Subcutaneous adipose tissue (tissue), 4 donors: Measurements from ENCODE around the gene NGEF. TPM values are rescaled to one million over a fixed set of nuclear protein-coding genes. Genes with fewer than 3 reads are reported as not detected.

ENCODE experiments used
- CTCF ChIP-seq: fragments of 450-650 bp; IDR thresholded peaks from one replicate; pipeline ENCODE4 v1.5.1; 2016; ENCODE audit warnings: low read depth, mild to moderate bottlenecking, control low read depth, antibody characterized with exemption, moderate library complexity
- total RNA-seq, 4 donors: library from RNA; depleted of rRNA; stranded (reverse); fragments of >200 nt; gene quantifications; one replicate each; pipeline ENCODE4 v1.1.0, GENCODE V29; 2016

NGEF gene
- total RNA-seq, 4 donors from 2014 or later = 0.16 to 1.3 (median 0.17) TPM; not detected in 1

GRCh38 chr2:232876978-232877441, 136.0 kb downstream of the NGEF start:
- no peak for TF ChIP-seq CTCF

DNA sequence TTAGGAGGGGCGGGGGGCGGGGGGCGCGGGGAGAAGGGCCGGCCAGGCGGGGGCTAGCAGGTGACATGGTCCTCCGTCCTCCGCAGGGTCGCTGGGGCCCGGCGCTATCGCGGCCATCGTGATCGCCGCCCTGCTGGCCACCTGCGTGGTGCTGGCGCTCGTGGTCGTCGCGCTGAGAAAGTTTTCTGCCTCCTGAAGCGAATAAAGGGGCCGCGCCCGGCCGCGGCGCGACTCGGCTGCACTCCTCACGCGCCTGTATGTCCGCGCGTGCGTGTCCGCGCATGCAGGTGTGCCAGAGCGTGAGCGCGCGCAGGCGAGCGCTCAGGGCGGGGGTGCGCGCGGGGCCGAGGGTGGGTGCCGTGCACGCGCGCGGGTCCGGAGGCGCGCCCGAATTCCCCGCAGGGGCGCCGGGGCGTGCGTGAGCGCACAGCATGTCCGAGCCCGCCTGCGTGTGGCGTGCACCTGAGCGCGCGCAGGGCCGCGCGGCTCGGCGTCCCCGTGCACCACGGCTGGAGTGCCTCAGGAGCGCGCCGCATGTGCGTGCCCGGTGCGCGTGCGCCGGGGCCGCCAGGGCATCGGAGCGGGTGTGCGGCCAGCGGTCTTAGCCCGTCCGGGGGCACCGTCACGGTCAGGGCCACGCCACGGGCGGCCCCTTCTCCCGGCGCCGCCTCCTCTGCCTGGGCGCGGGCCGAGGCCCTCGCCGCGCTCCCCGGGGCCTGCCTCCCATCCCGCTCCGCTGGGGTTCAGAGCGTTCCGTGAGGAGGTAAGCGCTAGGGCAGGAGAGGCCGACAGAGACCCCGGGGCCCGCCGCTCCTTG, 136.7 kb downstream of the NGEF start:
- TF ChIP-seq CTCF = no peak

DNA sequence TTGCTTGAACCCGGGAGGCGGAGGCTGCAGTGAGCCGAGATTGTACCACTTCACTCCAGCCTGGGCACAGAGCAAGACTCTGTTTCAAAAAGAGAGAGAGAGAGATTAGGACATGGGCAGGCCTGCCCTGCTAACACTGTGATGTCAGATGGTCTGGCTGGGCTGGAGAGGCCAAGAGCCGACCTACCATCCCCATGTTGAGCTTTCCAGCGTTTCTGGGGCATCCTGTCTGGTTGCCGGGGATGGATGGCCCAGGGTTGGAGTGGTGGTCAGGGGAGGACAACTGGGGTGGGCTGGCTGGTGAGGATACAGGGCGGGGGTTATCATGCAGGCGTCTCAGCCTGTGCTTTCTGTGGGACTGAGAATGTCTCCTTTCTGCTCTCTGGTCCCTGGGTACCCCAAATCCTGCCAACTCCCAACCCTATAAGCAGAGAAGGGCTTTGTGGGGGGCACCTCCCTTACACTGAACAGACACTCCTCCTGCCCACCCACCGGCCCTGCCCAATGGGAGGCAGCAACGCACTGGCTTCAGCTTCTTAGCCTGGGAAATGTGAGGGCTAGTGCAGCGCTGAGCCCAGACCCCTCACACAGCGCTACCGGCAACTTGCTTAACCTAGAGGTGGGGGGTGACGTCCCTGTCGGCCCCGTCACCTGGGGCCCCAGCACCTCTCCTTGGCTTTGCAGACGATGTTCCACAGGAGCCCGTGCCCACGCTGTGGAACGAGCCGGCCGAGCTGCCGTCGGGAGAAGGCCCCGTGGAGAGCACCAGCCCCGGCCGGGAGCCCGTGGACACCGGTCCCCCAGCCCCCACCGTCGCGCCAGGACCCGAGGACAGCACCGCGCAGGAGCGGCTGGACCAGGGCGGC, 137.6 kb downstream of the NGEF start:
- TF ChIP-seq CTCF = no peak

- TF ChIP-seq CTCF = no peak
Measured at GRCh38 chr2:232874677-232875223, 138.3 kb downstream of the NGEF start.

DNA sequence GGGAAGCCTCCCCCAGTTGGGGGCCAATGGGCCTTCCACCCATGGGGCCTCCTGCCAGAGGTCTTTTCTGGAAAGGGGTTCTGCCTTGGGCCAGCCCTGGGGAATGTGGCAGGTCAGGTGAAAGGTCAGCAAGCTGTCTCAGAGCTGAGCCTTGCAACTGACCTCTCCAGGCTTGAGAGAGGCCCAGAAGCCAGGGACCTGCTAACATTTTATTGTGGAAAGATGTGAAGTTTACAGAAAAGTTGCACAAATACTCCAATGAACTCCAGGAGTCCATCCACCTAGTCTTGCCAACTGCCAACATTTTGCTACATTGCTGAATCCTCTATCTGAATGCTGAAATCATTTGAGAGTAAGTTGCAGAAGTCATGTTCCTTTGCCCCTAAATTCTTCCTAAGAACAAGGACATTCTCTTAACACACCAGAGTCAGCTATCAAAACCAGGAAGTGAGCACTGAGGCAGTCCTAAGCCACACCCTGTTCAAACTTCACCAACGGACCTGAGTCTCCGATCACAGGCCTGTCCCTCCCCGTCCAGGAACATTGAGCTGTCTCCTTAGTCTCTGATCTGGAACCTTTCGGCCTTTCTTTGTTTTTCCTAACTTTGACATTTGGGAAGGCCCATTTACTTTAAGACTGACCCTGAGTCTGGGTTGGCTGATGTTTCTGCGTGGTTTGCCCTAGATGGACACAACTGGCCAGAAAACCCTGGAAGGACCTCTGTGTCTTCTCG, 139.0 kb downstream of the NGEF start:
- TF ChIP-seq CTCF = no peak

DNA sequence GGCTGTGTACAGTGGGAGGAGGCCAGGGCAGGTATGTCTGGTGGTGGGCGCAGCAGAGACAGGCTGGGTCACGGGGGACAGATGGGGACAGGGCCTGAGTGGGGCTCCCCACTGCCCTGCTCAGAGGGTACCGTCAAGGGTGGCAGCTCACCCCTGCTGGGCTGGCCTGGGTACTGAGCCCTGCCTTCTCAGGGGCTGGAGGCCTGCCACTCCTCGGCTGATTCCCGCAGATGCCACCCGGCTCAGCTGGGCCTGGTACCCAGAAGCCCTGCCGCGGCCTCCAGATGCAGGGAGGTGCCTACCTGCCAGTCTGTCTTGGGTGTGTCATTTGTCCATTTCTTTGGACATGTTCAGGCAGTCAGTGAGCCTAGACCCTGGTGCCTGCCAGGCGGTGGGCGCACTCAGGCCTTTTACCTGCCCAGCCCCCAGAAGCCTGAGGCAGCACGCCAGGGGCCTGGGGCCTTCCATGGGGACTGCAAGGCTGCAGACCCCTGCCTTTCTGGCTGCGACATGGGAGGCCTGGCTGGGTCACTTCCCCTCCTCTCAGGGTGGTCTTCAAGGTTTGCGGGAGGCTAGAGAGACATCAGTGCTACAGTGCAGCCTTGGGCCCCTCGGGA, 139.7 kb downstream of the NGEF start:
- TF ChIP-seq CTCF = no peak
